CD4-positive, alpha-beta T cell treated with Interleukin-4 for 4 hours (primary cell): ENCODE results near the gene KNTC1.
"Not testable (repeated sequence)": the region's sequence is repeated elsewhere in the genome, so short reads cannot be mapped to it uniquely, and the experiment has no call there.

Experiments used
- DNase-seq: peaks from one replicate; pipeline ENCODE4 v3.0.0-alpha.2; 2020

The KNTC1 gene

DNA sequence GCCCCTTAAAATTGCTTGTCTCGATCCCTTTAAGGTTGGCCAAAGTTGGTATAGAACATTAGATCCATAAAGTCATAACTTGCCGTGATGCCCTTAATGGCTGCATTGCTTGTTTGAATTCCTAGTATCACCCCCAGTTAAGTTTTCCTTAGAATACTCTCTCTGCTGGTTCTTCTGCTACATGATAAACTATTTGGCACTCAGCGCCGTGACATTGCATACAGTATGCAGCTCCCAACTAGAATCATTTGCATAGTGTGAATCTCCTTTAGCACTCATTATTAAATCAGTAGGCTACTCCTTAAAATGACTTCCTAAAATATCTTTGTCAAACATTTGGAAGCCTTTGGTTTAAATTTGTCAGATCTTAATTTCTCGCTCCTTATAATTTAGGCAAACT lies 42.2 kb downstream of the KNTC1 start:
- no peak for DNase-seq

DNA sequence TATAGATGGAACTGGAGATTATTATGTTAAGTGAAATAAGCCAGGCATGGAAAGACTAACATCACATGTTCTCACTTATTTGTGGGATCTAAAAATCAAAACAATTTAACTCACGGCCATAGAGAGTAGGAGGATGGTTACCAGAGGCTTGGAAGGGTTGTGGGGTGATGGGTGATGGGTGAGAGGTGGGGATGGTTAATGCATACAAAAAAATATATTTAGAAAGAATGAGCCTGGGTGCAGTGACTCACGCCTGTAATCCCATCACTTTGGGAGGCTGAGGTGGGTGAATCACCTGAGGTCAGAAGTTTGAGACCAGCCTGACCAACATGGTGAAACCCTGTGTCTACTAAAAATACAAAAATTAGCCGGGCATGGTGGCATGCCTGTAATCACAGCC lies 43.0 kb downstream of the KNTC1 start:
- not testable (repeated sequence) for DNase-seq

DNA sequence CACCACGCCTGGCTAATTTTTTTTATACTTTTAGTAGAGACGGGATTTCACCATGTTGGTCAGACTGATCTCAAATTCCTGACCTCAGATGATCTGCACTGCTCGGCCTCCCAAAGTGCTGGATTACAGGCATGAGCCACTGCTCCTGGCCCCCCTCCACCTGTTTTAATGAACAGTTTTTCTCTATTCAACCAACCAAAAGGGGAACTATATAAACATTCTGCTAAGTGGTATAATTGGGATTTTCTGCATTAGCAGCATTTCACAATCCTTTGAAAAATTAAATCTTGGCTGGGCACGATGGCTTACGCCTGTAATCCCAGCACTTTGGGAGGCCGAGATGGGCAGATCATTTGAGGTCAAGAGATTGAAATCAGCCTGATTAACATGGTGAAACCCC lies 44.8 kb downstream of the KNTC1 start:
- no peak for DNase-seq

DNA sequence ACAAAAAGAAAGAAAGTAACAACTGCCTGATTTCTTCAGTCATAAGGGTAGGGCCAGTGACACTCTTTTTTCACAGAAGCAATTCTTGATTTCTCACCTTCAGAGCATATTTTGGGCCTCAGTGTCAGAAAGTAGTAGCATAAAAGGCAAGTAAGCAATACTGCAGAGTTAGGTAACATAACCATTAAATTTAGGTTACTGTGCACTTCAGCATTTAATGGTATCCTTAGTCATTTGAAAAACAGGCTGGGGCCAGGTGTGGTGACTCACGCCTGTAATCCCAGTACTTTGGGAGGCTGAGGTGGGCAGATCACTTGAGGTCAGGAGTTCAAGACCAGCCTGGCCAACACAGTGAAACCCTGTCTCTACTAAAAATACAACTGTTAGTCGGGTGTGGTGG lies 56.2 kb downstream of the KNTC1 start:
- DNase-seq, result not testable (repeated sequence)

DNA sequence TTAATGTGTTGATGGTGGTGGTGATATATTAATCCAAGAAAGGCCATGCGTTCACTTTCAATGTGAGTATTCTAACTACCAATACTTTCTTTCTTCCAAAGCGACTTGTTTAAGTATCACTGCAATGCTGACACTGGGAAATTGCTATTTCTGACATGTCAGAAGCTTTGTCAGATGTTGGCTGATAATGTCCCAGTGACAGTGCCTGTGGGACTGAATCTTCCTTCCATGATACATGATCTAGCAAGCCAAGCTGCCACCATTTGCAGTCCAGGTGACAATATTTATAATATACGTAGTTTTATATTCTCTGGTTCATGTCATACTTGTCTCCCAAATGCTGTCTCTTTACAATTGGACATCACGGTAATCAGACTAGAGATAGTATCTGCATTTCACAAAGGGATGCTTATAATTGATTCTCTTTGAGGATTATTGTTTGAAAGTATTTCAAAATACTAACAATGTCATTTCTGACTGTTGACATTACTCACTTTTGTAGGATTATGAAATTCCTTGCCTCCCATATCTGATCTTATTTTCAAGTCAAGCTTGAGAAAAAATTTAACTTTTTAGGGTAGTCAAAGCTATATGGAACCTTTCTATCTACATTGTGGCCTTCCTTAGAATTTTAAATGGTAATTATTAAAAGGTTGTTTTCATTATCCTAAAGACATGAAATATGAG lies 57.3 kb downstream of the KNTC1 start:
- DNase-seq, result no peak

DNA sequence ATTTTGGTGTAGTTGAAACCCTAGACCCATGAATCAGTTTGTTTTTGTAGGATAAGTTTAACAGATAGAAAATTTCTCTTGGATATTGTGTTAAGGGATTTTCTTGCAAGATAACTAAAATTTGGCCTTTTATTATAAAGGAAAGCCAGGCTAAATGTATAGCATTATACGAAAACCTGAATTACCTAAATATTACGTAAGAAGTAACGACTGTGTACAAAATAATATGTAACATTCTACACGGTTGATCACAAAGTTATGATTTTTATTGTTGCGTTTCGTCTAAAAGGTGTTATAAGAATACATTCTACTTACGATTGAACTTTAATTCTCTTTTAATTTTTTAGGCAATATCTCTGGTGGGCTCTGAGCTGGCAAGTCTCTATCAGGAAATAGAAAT lies 63.9 kb downstream of the KNTC1 start:
- DNase-seq, result no peak

DNA sequence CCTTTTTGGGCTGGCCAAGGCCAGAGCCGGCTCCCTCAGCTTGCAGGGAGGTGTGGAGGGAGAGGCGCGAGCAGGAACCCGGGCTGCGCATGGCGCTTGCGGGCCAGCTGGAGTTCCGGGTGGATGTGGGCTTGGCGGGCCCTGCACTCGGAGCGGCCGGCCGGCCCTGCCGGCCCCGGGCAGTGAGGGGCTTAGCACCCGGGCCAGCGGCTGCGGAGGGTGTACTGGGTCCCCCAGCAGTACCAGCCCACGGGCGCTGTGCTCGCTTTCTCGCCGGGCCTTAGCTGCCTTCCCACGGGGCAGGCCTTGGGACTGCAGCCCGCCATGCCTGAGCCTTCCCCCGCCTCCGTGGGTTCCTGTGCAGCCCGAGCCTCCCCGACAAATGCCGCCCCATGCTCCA lies 64.9 kb downstream of the KNTC1 start:
- DNase-seq, result not testable (repeated sequence)

DNA sequence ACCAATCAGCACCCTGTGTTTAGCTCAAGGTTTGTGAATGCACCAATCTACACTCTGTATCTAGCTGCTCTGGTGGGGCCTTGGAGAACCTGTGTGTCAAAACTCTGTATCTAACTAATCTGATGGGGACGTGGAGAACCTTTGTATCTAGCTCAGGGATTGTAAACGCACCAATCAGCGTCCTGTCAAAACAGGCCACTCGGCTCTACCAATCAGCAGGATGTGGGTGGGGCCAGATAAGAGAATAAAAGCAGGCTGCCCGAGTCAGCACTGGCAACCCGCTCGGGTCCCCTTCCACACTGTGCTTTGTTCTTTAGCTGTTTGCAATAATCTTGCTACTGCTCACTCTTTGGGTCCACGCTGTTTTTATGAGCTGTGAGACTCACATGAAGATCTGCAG lies 65.5 kb downstream of the KNTC1 start:
- DNase-seq, result not testable (repeated sequence)

DNA sequence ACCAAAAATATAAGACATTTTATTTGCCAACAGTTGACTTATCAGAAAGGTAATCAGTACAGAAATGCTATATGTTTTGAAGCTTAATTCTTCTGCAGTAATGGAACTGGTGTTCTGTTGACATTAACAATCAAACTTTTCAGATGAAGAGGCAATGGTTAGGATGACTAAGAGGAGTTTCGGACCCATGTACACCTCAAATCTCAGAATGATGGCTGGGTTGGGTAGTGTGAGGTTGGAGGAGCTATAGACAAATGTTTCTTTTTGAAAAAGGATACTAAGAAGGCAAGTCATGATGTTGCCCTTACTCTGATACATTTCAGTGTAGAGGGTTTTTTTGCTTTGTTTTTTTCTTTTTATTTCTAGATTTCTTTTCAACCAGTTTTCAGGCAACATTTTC lies 66.9 kb downstream of the KNTC1 start:
- no peak for DNase-seq

DNA sequence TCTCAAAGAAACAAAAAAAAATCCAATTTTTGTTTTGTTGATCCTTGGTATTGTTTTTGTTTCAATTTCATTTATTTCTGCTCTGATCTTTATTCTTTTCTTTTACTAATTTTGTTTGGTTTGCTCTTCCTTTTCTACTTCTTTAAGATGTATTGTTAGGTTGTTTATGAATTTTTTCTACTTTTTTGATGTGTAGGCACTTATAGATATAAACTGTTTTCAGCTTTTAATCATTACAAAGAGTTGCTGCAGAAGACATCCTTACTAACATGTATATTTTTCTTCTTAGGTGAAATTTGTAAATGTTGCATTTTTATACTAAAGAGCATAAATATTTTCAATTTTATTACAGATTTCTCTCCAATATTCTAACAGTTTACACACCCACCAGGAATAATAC lies 69.8 kb downstream of the KNTC1 start:
- no peak for DNase-seq

DNA sequence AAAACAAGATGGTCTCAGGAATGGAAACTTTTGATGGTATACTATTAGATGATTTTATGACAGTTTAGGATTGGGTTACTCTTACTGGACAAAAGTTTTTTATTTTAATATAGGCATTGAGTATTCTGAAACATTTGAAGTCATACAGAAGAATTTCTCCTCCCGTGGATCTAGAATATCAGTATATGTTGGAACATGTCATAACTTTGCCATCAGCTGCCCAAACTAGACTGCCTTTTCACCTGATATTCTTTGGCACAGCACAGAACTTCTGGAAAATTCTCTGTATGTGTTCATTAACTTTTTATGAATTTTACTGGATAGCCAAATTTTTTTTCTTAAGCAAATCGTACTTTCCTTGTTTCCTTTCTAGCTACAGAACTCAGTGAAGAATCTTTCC lies 75.4 kb downstream of the KNTC1 start:
- DNase-seq, result no peak

DNA sequence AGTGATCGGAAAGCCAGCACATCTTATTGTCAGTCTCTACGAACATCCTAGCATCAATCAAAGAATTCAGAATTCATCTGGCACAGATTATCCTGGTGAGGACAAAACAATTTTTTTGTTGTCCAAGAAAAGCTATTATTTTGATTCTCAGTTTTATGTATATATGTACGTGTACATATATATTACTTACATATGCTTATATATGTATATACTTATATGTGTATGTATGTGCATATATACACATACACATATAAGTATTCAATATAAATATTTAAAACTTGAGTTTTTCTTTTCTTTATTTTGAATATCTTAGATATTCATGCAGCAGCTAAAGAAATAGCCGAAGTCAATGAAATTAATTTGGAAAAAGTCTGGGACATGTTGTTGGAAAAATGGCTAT lies 77.9 kb downstream of the KNTC1 start:
- no peak for DNase-seq

DNA sequence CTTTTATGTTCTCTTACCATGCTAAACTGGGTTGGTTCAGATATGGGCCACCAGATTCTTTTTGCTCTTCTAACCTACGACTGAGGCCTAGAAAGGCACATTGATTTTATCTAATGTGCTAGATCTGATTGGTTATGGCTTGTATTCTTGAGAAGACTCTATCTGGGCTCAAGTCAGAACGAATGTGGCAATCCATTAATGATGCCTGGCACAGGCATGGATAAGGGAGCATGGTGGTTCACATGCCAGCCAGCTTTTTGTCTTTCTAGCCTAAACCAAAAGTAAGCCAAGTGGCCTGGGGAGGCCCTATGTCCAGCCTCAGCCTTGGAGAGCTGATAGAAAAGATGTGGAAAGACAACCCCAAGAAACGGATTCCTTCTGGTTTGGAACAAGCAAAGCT lies 82.7 kb downstream of the KNTC1 start:
- DNase-seq, result no peak

DNA sequence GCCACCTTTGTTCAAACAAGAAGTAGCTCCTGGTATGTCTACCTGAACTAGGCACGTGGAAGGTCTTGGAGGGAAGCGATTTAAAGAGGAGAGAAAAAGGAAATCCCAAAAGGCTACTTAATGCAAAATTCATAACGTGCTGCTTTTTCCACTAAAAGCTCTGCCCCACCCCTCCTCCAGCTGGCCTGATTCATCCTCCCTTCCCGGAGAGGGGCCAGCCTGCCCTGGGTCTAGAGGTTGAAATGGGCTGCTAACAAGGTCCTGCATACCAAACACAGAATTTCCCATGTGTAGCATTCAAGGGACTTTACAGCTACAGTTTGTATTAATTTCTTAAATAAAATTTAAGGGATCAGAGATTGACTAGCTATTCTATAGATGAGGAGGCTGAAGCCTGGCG lies 83.2 kb downstream of the KNTC1 start:
- no peak for DNase-seq

DNA sequence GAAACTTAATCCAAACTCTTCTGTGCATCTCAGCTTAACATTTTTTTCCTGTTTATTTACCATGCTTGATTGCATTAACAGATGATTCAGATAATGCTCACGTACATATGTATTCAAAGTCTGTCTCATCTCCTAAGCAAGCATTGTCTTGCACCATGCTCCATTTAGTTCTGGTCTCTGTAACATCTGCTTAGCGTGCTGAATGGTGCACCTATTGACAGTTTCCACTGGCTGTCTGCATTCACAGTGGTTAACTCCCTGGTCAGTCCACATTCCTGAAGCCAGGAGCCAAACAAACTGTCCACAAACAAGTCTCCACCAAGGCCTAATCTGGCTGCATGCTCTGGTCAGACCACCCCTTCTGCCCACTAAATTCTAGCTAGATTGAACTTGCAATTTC lies 83.9 kb downstream of the KNTC1 start:
- DNase-seq, result no peak

DNA sequence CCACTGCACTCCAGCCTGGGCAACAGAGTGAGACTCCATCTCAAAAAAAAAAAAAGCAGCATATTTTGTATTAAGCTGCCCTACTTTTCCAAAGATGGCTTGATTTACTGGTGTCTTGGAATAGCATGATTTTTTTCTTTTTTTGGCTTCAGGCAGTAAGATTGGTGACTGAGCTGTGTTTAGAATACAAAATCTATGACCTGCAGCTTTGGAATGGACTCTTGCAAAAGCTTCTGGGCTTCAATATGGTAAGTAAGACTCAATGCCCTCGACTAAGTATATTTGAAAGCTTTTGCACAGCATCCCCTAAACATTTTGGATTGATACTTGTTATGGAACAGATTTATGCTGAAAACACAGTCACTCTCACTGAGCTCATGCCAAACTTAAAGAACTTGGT lies 87.8 kb downstream of the KNTC1 start:
- DNase-seq, result no peak

DNA sequence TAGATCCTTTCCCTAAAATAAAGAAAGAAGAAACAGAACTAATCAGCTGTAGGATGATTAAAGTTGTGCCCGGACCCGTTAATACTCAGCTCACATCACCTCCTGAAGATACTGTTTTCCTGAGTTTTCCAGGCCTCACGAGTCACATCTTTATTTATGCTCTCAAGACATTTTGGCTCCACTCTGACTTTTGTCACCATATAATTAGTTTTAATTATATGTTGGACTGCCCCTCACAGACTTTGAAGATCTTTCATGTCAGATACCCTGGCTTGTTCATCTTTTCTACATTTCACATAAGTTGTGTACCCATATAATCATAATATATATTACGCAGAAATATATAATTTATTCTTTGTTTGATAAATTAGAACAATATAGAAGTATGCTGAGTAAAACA lies 88.7 kb downstream of the KNTC1 start:
- no peak for DNase-seq

DNA sequence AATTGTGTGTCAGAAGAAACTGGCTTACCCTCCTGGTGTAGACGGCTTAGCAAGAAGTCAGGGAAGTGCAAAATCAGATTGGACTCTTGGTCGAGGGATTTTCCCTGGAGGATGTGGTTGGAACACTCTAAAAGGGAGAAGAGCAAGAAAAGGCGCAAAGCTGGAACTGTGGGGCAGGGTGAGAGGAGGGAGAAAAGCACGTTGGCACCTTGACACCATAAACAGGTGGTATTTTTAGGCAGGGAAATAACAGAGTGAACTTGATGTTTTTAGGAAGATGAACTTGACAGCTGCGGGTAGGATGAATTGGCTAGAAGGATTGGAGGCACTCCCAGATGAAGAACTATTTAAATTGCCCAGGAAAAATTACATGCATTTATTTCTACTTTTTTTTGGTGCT lies 108.4 kb downstream of the KNTC1 start:
- DNase-seq, result no peak

DNA sequence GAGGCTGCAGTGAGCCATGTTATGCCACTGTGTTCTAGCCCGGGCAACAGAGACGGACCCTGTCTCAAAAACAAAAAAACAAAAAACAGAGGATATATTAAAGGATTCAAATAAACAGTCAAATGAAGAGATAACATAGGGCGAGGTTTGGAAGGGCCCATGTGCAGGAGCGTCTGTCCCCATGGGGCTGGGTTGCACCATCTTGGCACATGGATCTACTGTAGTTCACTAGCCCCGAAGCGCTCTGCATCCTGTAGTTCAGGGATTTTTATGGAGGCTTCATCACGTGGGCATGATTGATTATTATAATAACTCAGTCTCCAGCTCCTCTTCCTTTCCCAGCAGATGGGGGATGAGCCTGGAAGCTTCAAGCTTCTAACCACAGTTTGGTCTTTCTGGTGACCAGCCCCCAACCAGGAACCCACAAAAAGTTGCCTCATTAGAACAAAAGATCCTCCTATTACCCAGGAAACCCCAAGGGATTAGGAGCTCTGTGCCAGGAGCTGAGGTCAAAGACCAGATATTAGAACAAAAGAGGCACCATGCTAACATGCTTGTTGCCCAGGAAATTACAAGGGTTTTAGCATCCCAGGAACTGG lies 116.3 kb downstream of the KNTC1 start:
- no peak for DNase-seq

DNA sequence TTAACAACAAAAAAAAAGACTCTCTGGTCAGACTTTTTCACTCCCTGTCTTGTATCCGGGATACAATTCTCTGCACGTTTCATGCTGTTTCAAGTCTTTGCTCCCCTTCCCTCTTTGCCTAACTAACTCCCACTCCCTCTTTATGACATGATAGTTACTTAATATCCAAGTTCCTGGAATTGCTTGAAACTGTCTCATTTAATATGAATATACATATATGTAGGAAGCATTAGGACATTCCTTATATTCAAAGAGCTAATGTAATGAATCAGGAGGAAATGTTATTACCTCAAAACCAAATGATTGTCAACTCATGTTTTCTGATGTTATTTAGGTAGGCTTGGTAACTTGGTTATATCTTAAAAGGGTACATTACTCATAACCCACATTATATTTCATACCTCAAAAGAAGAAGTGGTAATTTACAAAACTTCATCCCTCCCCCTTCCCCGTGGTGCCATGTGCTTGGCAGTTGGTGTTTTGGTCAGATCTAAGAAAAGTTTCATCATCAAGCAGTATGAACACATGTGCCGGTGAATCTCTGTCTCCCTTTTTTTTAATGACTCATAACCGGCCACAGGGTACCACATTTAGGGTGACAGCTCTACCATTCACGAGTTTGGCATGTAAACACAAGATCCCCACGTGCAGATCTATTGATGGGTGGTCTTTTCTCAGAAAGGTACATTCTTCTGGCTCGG lies 119.6 kb downstream of the KNTC1 start:
- peak; percentile 58 for DNase-seq

DNA sequence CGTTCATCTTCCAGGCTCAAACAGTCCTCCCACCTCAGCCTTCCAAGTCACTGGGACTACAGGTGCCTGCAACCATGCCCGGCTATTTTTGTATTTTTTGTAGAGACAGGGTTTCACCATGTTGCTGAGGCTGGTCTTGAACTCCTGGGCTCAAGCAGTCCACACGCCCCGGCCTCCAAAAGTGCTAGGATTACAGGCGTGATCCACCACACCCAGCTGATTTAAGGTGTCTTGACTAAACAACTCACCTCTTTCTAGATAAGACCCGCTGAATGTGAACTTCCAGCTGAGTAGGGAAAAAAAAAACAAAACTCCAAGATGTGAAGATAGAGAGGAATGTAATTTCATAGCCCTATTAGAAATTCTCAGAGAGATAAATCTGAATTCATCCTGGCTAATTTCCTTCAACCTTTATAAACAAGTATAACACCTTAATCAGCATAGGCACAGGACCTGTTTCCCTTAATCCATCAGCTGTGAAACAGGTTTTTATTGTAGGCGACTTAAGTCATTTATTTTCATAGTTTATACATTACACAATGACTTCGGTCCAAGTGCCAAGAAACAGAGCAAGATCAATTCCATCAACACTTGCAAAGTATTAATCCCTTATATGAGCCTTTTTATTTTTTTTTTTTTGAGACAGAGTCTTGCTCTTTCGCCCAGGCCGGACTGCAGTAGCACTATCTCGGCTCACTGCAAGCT lies 124.6 kb downstream of the KNTC1 start:
- no peak for DNase-seq

DNA sequence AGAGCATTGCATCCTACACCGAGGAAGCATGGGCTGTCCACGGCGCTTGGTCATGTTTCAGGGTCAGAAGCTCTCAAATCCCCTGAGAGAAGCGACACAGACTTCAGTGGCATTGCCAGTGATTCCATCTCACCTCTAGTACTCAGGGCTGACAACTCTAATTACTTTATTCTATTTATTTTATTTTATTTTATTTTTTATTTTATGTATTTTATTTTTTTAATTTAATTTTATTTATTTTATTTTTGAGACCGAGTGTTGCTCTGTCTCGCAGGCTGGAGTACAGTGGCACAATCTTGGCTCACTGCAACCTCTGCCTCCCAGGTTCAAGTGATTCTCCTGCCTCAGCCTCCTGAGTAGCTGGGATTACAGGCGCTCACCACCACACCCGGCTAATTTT lies 126.2 kb downstream of the KNTC1 start:
- not testable (repeated sequence) for DNase-seq

DNA sequence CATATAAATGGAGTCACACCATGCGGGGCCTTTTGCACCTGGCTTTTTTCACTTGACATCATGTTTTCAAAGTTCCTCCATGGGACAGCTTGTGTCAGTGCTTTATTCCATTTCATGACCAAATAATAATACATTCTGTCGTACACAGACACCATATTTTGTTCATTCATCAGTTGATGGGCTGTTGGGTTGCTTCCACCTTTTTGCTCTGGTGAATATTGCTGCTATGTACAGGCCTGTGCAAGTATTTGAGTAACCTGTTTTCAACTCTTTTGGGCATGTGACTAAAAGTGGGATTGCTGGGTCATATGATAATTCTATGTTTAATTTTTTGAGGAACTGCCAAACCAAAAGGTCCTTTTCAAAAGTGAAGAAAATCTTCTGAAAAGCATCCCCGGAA lies 129.2 kb downstream of the KNTC1 start:
- DNase-seq, result no peak

DNA sequence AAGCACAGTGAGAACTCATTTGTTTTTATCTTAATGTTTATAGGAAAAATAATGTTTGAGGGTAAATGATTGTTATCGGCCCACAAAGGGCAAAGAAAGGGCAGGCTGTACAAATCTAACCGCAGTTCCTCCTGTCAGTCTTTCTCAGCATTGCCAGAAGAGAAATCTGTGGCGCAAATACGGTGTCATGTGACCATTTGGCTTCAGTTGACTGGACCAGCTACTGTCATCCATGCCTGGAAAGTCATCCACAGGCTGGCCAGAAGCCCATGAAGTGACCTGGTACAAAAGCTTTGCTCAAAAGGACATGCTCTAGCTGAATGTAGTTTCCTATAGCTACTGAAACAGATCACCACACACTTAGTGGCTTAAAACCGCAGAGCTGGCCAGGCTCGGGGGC lies 132.5 kb downstream of the KNTC1 start:
- no peak for DNase-seq
